Stromal cell of bone marrow (primary cell): ENCODE data around the gene SSRP1.

Experiments used
- DNase-seq: peaks from one replicate; pipeline ENCODE4 v3.0.0-alpha.2; 2012; ENCODE audit warnings: low read depth

Gene SSRP1

GRCh38 chr11:57359896-57360690, 24.4 kb upstream of the SSRP1 start:
- DNase-seq: no peak

- DNase-seq: no peak
Observed at GRCh38 chr11:57359396-57359795, 23.7 kb upstream of the SSRP1 start.

GRCh38 chr11:57358991-57359390, 23.3 kb upstream of the SSRP1 start:
- DNase-seq: no peak

- no peak for DNase-seq
Observed at GRCh38 chr11:57358543-57358961, 22.9 kb upstream of the SSRP1 start.

- no peak for DNase-seq
Observed at GRCh38 chr11:57357856-57358255, 22.2 kb upstream of the SSRP1 start.

GRCh38 chr11:57357310-57357709, 21.6 kb upstream of the SSRP1 start:
- no peak for DNase-seq

- no peak for DNase-seq
Observed at GRCh38 chr11:57356268-57356667, 20.6 kb upstream of the SSRP1 start.

- no peak for DNase-seq
Observed at GRCh38 chr11:57354699-57355098, 19.0 kb upstream of the SSRP1 start.

- DNase-seq: no peak
Observed at GRCh38 chr11:57353852-57354251, 18.2 kb upstream of the SSRP1 start.

GRCh38 chr11:57353446-57353845, 17.8 kb upstream of the SSRP1 start:
- DNase-seq: no peak

GRCh38 chr11:57353036-57353435, 17.3 kb upstream of the SSRP1 start:
- no peak for DNase-seq

- no peak for DNase-seq
Observed at GRCh38 chr11:57349491-57350274, 14.0 kb upstream of the SSRP1 start.

GRCh38 chr11:57348636-57349313, 13.1 kb upstream of the SSRP1 start:
- DNase-seq: no peak

GRCh38 chr11:57348052-57348451, 12.4 kb upstream of the SSRP1 start:
- no peak for DNase-seq

GRCh38 chr11:57347336-57347735, 11.6 kb upstream of the SSRP1 start:
- DNase-seq: no peak

GRCh38 chr11:57345555-57346211, 10.0 kb upstream of the SSRP1 start:
- no peak for DNase-seq

- no peak for DNase-seq
Observed at GRCh38 chr11:57344826-57345225, 9.1 kb upstream of the SSRP1 start.

- DNase-seq: no peak
Observed at GRCh38 chr11:57343825-57344224, 8.1 kb upstream of the SSRP1 start.

- no peak for DNase-seq
Observed at GRCh38 chr11:57342702-57343101, 7.0 kb upstream of the SSRP1 start.

- DNase-seq: no peak
Observed at GRCh38 chr11:57341250-57341808, 5.6 kb upstream of the SSRP1 start.

- DNase-seq: no peak
Observed at GRCh38 chr11:57340039-57340615, 4.4 kb upstream of the SSRP1 start.

- DNase-seq: no peak
Observed at GRCh38 chr11:57339328-57339727, 3.6 kb upstream of the SSRP1 start.
